Left lobe of liver (tissue), 2 donors: ENCODE measurements around the gene C19orf85. TPM values are rescaled to one million over a fixed set of nuclear protein-coding genes. Genes with fewer than 3 reads are reported as not detected.
"Not testable (repeated sequence)": the region's sequence is repeated elsewhere in the genome, so short reads cannot be mapped to it uniquely, and the experiment has no call there.

Source experiments
- ATAC-seq: fragments of 200-7000 bp; cut with Tn5 transposase; one replicate; pipeline ENCODE4 v1.9.1; 2020; ENCODE audit warnings: mild to moderate bottlenecking, moderate library complexity
- DNase-seq: peaks from one replicate; pipeline ENCODE4 v3.0.0-alpha.2; 2020; ENCODE audit warnings: low spot score
- total RNA-seq: library from RNA; stranded (reverse); gene quantifications from one replicate; pipeline ENCODE4 v1.2.1, GENCODE V29; 2021
- donor health status: DM: no; HTN: no; CAD: no; lungs with moderate emphysema.
- donor health status: DM: no; HTN: yes; CAD: no.

Gene C19orf85
- not detected for total RNA-seq

DNA sequence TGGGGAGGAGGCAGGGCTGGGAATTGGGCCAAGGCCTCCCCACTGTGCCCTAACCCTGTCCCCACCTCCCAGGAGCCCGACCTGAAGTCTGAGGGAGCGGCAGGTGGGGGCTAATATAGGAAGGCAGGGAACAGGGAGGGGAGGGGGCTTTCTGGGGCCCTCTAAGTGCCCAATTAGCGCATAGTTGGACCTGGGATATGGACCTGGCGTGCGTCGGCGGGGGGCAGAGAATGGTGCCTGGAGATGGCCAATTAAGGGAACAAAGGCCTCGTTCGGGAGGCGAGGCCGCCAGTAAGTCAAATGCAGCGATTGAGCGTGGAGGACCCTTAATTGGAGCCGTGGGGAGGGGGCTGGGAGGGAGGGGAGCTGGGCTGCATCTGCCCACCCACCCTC, at the start of gene C19orf85:
Gene C19orf85 (minus strand): TSS at position 90 of the 393 bp plus-strand sequence. CDS start 197 bp downstream, outside the sequence.
- DNase-seq (no peak), ATAC-seq (no peak)

GRCh38 chr19:55508120-55508519, 43.6 kb upstream of the C19orf85 start:
- no peak for DNase-seq

GRCh38 chr19:55504981-55505380, 40.4 kb upstream of the C19orf85 start:
- DNase-seq (no peak), ATAC-seq (no peak)

More at GRCh38 chr19:55508120-55508519, 43.6 kb upstream of the C19orf85 start:
- ATAC-seq, result no peak

- ATAC-seq (no peak), DNase-seq (no peak)
These were observed 39.7 kb upstream of the C19orf85 start for GRCh38 chr19:55504252-55504603.

DNA sequence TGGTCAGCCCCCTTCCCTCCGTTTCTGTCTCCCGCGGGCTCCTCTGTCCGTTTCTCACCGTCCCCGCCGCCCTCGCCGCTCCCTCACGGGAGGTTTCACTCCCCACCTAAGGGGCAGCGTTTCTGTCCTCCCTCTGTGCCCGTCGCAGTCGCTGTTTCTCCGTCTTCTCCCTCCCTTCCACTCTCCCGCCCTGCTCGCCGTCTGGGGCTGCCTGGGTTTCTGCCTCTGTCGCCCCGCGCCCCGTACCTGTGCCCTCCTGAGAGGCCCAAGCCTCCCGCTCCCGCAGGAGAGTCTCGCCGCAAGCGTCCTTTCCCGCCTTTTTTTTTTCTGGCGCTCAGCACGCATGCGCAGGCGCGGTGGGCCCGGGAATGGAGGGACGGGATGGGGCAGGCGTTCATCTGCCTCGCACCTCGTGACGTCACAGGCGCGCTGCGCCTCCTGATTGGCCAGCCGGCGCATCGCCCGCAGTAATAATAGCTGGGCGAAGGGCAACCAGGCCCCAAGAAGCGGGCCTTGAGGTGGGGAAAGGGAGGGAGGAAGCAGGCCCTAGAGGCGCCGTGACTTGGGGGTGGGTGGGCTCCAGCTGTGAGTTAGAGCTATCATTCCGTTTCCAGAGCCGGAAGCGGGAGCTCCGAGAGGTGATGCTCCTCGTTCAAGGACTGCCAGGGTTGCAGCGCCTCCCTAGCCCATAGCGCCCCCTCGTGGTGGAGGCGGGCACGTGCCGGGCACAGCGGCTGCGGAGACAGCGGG, 39.1 kb upstream of the C19orf85 start:
- peak; percentile 94 for ATAC-seq
- peak; percentile 82 for DNase-seq

DNA sequence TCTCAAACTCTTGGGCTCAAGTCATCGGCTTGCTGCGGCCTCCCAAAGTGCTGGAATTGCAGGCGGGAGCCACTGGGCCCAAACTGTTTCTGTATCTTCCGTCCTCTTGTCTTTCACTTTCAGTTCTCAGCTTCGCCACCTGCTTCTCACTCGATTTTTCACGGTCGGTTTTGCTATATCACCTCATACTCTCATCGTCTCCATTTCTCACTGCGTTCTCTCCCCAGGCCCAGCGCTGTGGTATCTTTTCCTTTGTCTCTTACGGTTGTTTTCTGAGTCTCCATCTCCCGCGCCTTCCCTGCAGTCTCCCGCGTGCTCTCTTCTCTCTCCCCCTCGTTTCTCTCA, 38.6 kb upstream of the C19orf85 start:
- ATAC-seq (no peak), DNase-seq (no peak)

- no peak for ATAC-seq
- DNase-seq, result no peak
These were observed 37.8 kb upstream of the C19orf85 start for GRCh38 chr19:55502197-55502952.

DNA sequence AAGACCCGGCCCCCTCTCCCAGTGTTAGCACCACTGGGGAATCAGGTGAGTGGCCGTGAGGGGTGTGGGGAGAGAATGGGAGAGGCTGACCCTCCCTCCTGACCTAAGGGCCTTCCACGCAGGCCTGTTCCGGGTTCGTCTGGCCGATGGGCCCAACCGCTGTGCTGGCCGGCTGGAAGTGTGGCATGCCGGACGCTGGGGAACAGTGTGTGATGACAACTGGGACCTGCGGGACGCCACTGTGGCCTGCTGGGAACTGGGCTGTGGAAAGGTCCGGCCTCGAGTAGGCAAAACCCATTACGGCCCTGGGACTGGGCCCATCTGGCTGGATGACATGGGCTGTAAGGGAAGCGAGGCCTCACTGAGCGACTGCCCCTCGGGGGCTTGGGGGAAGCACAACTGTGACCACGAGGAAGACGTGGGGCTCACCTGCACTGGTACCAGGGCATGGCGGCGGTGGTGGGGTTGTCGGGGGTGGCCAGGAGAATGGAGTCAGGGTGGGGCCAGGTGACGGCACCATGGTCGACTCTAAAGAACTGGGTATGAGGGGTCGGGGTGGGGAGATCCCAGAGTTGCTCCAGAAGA, 35.9 kb upstream of the C19orf85 start:
- ATAC-seq (no peak), DNase-seq (no peak)

- DNase-seq (no peak), ATAC-seq (no peak)
These were observed 33.8 kb upstream of the C19orf85 start for GRCh38 chr19:55498246-55498840.

DNA sequence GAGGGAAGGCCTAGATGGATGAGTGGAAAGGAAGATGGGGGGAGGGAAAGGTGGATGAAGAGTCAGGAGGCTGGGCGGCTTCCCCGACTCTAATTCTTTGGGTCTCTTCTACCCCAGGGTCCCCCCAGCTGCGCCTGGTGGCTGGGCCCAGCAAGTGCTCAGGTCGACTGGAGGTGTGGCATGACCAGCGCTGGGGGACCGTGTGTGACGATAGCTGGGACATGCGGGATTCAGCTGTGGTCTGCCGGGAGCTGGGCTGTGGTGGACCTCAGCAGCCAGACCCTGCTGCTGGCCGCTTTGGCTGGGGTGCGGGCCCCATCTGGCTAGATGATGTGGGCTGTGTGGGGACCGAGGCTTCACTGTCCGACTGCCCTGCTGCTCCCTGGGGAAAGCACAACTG, 33.2 kb upstream of the C19orf85 start:
- no peak for ATAC-seq
- no peak for DNase-seq

- not testable (repeated sequence) for DNase-seq
These were observed 32.3 kb upstream of the C19orf85 start for GRCh38 chr19:55496820-55497219.

GRCh38 chr19:55495646-55496349, 31.2 kb upstream of the C19orf85 start:
- ATAC-seq (no peak), DNase-seq (no peak)

More at GRCh38 chr19:55496820-55497219, 32.3 kb upstream of the C19orf85 start:
- ATAC-seq, result not testable (repeated sequence)

DNA sequence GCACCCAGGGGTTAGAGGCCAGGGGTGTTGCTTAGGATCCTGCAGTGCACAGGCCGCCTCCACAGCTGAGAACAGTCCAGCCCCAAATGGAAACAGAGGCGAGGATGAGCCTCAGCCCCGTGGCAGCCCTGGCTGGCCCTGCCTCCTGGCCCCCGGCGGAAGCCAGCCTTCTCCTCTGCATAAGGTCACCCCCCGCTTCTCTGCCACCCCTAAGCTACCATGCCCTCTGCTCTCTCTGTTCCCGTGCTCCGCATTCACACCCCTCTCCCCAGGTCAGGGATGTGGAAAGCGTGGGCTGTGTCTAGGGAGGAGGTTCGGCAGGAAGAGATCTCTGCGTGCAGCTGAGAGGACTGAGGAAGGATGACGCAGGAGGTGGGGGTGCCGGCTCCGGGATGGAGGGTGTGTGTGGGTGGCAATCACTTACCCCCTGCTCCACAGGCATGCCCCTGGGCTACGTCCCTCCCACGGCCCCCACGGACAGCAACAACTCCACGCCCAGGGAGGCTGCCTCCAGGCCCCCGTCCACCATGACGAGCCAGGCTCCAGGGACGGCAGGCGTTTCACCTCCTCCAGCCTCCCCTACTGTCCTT, 29.7 kb upstream of the C19orf85 start:
- DNase-seq, result no peak
- peak; percentile 35 for ATAC-seq

DNA sequence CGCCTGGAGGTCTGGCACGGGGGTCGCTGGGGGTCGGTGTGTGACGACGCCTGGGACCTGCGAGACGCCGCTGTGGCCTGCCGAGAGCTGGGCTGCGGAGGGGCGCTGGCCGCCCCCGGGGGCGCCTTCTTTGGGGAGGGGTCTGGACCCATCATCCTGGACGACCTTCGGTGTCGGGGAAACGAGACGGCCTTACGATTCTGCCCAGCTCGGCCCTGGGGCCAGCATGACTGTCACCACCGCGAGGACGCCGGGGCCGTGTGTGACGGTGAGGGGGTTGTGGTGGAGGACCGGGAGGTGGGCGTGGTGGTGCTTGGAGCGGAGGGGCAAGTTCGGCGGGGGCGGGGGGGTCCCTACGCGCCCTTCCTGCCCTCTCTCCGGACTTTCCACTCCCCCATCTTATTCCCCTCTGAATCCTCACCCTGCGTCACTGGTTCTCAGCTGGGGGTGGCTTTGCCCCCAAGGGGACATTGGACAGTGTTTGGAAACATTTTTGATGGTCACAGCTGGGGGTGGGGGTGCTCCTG, 29.2 kb upstream of the C19orf85 start:
- DNase-seq (no peak), ATAC-seq (no peak)

DNA sequence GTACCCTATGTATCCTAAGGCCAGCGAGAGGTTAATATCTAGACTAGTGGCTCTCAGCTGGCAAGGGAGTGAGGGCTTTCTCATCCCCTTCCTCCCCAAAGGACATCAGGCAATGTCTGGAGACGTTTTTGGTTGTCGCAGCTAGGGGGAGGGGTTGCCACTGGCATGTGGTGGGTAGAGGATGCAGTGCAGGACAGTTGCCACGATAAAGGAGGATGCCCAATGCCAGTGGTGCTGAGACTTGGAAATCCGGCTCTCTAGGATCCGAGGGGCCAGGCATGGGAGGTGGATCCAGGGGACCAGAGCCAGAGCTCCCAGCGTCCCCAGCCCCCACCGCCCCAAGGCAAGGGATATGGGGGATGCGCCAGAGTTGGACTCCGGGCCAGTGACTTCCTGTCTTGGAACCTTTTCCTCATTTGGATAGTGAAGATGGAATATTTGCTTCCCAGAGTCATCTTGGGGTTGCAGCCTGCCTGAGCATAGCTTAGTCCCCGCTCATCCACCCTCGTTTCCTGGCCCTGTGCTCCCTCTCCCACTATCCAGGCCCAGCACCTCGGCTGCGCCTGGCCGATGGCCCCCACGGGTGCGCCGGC, 28.6 kb upstream of the C19orf85 start:
- no peak for DNase-seq
- no peak for ATAC-seq

DNA sequence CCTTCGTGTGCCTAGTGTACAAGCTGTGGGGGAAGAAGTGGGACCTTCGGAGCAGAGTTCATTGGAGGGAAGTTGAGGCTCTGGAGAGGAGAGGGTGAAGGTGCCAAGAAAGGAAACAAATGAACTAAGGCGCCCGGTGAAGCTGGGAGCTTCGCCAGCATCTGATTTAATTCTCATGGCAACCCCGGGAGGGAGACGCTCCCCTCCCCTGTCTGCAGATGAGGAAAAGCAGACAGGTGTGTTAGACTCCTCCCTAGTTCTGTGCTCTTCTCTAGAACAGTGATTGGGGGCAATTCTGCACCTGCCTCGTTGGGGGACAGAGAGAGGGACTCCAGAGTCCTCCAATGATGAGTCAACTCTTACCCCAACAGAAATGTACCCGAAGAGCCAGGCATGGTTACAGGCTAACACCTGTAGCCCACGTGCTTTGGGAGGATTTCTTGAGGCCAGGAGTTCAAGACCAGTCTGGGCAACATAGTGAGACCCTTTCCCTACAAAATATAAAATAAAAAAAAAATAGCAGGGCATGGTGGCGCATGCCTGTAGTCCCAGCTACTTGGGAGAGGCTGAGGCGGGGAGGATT, 27.9 kb upstream of the C19orf85 start:
- ATAC-seq, result no peak
- DNase-seq, result no peak

GRCh38 chr19:55491546-55492360, 27.2 kb upstream of the C19orf85 start:
- no peak for ATAC-seq
- no peak for DNase-seq
